PC-3 (cell line): Measurements from ENCODE around the gene HIVEP3.

Source experiments
- CTCF ChIP-seq: fragments of 300-600 bp; sonication (generic); conservative IDR thresholded peaks from 2 replicates; pipeline ENCODE4 v1.5.1; 2017; ENCODE audit warnings: antibody characterized with exemption, low read depth, mild to moderate bottlenecking, low read length
- EZH2 ChIP-seq: fragments of 300-600 bp; sonication (generic); IDR thresholded peaks from one replicate; pipeline ENCODE4 v1.6.1; 2017; ENCODE audit warnings: antibody characterized with exemption, mild to moderate bottlenecking, low read length; ENCODE audit not compliant: unreplicated experiment
- EZH2phosphoT487 ChIP-seq: fragments of 300-600 bp; sonication (generic); IDR thresholded peaks from 2 replicates; pipeline ENCODE4 v1.6.1; 2018; ENCODE audit warnings: mild to moderate bottlenecking, antibody characterized with exemption, low read length, borderline replicate concordance

- no peak for TF ChIP-seq CTCF
- no peak for TF ChIP-seq EZH2
- TF ChIP-seq EZH2phosphoT487: no peak
These were observed 183.6 kb downstream of the HIVEP3 start for GRCh38 chr1:41735139-41735538.
